Parathyroid adenoma (tissue), 2 donors: Measurements from ENCODE around the gene SEC61A2.
A peak's percentile ranks its signal among the peaks of the same experiment; 100 is the strongest.

Experiments
- H2AFZ ChIP-seq: fragments of 300-600 bp; sonication (generic); one replicate; pipeline ENCODE4 v1.7.0; 2017; ENCODE audit warnings: antibody characterized with exemption, mild to moderate bottlenecking
- H3K27ac ChIP-seq: fragments of 300-600 bp; sonication (generic); one replicate; pipeline ENCODE4 v1.7.0; 2017
- H3K27me3 ChIP-seq: fragments of 300-600 bp; sonication (generic); one replicate; pipeline ENCODE4 v1.7.0; 2017; ENCODE audit warnings: low read length; ENCODE audit not compliant: control insufficient read depth, insufficient read depth
- H3K36me3 ChIP-seq: fragments of 300-600 bp; sonication (generic); one replicate; pipeline ENCODE4 v1.7.0; 2017; ENCODE audit warnings: low read length; ENCODE audit not compliant: control insufficient read depth, insufficient read depth
- H3K4me1 ChIP-seq: fragments of 300-600 bp; sonication (generic); one replicate; pipeline ENCODE4 v1.7.0; 2017; ENCODE audit warnings: control low read depth
- H3K4me2 ChIP-seq: fragments of 300-600 bp; sonication (generic); one replicate; pipeline ENCODE4 v1.7.0; 2017; ENCODE audit warnings: low read length
- H3K4me3 ChIP-seq: fragments of 300-600 bp; sonication (generic); one replicate; pipeline ENCODE4 v1.7.0; 2017; ENCODE audit warnings: low read depth, low read length
- H3K79me2 ChIP-seq: fragments of 300-600 bp; sonication (generic); one replicate; pipeline ENCODE4 v1.7.0; 2017; ENCODE audit warnings: control low read depth
- H3K9ac ChIP-seq: fragments of 300-600 bp; sonication (generic); one replicate; pipeline ENCODE4 v1.7.0; 2017; ENCODE audit warnings: mild to moderate bottlenecking
- H3K9me3 ChIP-seq: fragments of 300-600 bp; sonication (generic); one replicate; pipeline ENCODE4 v1.7.0; 2017; ENCODE audit warnings: low read length; ENCODE audit not compliant: control insufficient read depth
- CTCF ChIP-seq: fragments of 300-600 bp; sonication (generic); IDR thresholded peaks from one replicate; pipeline ENCODE4 v1.7.0; 2017; ENCODE audit warnings: antibody characterized with exemption, mild to moderate bottlenecking
- donor health status: primary hyperparathyroidism.

SEC61A2 gene

GRCh38 chr10:12130237-12130872 lies 878 bp downstream of the SEC61A2 start:
- no peak overlapping the region for H3K27ac ChIP-seq
- peaks cover 7% of the 10 kb centered on the region for H3K79me2 ChIP-seq
- H3K4me3 ChIP-seq: peak overlapping the region; percentile 79
- peak; percentile 38 for TF ChIP-seq CTCF
- H3K4me2 ChIP-seq: peak overlapping the region; percentile 65
- H3K27me3 ChIP-seq: no peaks in the 10 kb centered on the region
- no peaks in the 10 kb centered on the region for H3K9me3 ChIP-seq
- H3K4me1 ChIP-seq: no peaks in the 10 kb centered on the region
- H3K9ac ChIP-seq: peak overlapping the region; percentile 41
- no peaks in the 10 kb centered on the region for H3K36me3 ChIP-seq
- peak overlapping the region; percentile 95 for H2AFZ ChIP-seq

- Histone ChIP-seq H3K27me3 (no peaks in the 10 kb centered on the region), H3K4me3 (no peak overlapping the region), H3K27ac (no peak overlapping the region), H3K4me1 (no peaks in the 10 kb centered on the region), H3K79me2 (peaks cover 3% of the 10 kb centered on the region), H3K4me2 (no peak overlapping the region), H3K36me3 (no peaks in the 10 kb centered on the region), H3K9me3 (no peaks in the 10 kb centered on the region), H3K9ac (no peak overlapping the region), H2AFZ (no peak overlapping the region)
- TF ChIP-seq CTCF: no peak
Measured at GRCh38 chr10:12135631-12136030, 6.2 kb downstream of the SEC61A2 start.

DNA sequence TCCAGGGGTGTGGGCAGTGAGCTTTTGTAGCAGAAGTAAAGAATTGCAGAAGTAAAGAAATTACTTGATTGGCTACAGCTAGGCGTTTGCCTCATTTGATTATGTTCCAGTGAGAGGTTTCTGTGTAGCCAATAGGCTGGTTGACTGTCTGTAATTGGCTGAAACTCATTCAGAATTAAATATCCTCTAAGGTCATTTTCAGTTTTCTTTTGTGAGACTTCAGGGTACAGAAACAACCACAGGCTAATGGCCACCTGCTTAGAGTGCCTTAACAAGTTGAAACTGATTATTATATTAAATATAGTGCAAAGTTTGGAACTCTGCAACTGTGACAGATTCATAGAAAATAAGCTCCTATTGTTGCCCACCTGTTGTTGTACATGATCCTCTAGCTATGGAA lies 10.6 kb downstream of the SEC61A2 start:
- H3K36me3 ChIP-seq: no peaks in the 10 kb centered on the region
- no peaks in the 10 kb centered on the region for H3K4me1 ChIP-seq
- no peak for TF ChIP-seq CTCF
- no peaks in the 10 kb centered on the region for H3K79me2 ChIP-seq
- no peak overlapping the region for H3K4me3 ChIP-seq
- no peak overlapping the region for H2AFZ ChIP-seq
- H3K9me3 ChIP-seq: no peaks in the 10 kb centered on the region
- no peaks in the 10 kb centered on the region for H3K27me3 ChIP-seq
- H3K9ac ChIP-seq: no peak overlapping the region
- H3K4me2 ChIP-seq: no peak overlapping the region
- no peak overlapping the region for H3K27ac ChIP-seq

GRCh38 chr10:12144538-12144937 lies 15.1 kb downstream of the SEC61A2 start:
- Histone ChIP-seq H3K79me2 (peaks cover 2% of the 10 kb centered on the region), H3K27me3 (no peaks in the 10 kb centered on the region), H2AFZ (no peak overlapping the region), H3K9me3 (no peaks in the 10 kb centered on the region), H3K4me3 (no peak overlapping the region), H3K27ac (no peak overlapping the region), H3K36me3 (no peaks in the 10 kb centered on the region), H3K4me2 (no peak overlapping the region), H3K9ac (no peak overlapping the region), H3K4me1 (no peaks in the 10 kb centered on the region)
- TF ChIP-seq CTCF: no peak

DNA sequence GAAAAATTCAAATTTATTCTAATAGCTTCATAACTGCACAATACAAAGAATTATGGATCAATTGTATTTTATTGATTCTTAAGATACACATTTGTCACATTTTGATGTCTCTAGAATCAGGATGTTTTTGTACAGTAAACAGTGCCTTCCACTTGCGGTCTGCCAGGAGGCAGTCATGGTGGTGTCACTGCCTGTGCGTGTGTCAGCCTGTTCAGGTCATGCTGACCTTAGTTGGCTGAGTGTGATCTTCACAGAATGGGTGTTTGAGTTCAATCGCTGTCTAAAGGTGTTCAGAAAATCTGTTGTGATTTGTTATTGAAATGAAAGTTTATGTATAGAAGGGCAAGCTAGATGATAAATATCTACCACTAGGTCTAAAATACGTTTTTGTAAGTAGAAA lies 20.7 kb downstream of the SEC61A2 start:
- H3K4me3 ChIP-seq: no peak overlapping the region
- H3K27ac ChIP-seq: no peak overlapping the region
- no peaks in the 10 kb centered on the region for H3K36me3 ChIP-seq
- peaks cover 2% of the 10 kb centered on the region for H3K79me2 ChIP-seq
- no peak overlapping the region for H2AFZ ChIP-seq
- H3K4me1 ChIP-seq: no peaks in the 10 kb centered on the region
- H3K9me3 ChIP-seq: no peaks in the 10 kb centered on the region
- no peaks in the 10 kb centered on the region for H3K27me3 ChIP-seq
- H3K4me2 ChIP-seq: no peak overlapping the region
- H3K9ac ChIP-seq: no peak overlapping the region
- TF ChIP-seq CTCF: no peak
